ENCODE measurements around the gene TDRD12.

TDRD12 gene

DNA sequence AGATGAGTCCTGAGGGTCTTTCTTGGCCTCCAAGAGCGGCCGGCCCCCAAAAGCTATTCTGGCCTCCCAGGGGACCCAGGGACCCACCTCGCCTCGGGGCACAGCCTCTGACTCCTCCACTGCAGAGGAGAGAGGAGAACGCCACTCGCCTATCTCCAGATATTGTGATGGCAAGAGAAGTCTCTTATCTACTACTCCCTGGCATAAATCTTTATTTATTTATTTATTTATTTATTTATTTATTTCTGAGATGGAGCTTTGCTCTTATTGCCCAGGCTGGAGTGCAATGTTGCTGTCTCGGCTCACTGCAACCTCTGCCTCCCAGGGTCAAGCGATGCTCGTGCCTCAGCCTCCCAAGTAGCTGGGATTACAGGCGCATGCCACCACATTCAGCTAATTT lies 139.0 kb downstream of the TDRD12 start:
- no peak overlapping the region for H3K4me3 ChIP-seq (ENCODE audit: low read depth, low read length)
- DNase-seq (ENCODE audit: low read depth), result no peak
- TF ChIP-seq, protein P1, sequence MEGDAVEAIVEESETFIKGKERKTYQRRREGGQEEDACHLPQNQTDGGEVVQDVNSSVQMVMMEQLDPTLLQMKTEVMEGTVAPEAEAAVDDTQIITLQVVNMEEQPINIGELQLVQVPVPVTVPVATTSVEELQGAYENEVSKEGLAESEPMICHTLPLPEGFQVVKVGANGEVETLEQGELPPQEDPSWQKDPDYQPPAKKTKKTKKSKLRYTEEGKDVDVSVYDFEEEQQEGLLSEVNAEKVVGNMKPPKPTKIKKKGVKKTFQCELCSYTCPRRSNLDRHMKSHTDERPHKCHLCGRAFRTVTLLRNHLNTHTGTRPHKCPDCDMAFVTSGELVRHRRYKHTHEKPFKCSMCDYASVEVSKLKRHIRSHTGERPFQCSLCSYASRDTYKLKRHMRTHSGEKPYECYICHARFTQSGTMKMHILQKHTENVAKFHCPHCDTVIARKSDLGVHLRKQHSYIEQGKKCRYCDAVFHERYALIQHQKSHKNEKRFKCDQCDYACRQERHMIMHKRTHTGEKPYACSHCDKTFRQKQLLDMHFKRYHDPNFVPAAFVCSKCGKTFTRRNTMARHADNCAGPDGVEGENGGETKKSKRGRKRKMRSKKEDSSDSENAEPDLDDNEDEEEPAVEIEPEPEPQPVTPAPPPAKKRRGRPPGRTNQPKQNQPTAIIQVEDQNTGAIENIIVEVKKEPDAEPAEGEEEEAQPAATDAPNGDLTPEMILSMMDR (IDR thresholded peaks at IDR 0.05; ENCODE audit: control insufficient read depth, extremely low read depth, insufficient read depth), result no peak

DNA sequence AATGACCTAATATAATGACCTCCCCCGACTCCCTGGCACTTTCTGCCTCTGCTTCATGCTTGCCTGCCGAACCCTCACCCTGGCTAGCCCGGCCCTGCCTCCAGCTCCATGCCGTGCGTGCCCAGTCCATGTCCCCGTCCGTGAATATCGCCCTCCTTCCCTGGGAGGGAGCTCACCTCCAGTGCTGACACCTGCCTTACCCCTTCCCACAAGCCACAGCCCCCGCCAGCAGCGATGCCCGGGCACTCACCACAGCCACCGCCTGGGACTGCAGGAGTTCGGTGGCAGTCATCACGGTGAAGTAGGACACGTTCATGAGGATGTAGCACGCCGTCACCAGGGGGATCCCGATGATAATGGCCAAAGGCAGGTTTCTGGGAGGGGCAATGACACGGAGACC lies 140.0 kb downstream of the TDRD12 start:
- TF ChIP-seq, protein P1 (IDR thresholded peaks at IDR 0.05; ENCODE audit: control insufficient read depth, extremely low read depth, insufficient read depth), result no peak
- no peak for DNase-seq (ENCODE audit: low read depth)
- H3K4me3 ChIP-seq (ENCODE audit: low read depth, low read length), result no peak overlapping the region

DNA sequence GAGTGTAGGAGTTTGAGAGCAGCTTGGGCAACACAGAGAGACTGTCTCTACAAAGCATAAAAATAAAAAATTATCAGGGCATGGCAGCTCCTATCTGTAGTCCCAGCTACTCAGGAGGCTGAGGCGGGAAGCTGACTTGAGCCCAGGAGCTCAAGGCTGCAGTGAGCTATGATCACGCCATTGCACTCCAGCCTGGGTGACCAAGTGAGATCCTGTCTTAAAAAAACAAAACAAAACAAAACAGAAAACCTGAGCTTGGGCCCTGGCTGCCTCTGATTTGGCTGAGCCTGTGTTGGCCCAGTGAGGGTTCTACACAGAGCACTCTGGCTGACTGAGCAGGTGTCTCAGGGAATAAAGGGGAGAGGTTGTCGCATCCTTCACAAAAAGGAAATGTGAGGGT lies 142.0 kb downstream of the TDRD12 start:
- TF ChIP-seq, protein P1 (IDR thresholded peaks at IDR 0.05; ENCODE audit: control insufficient read depth, extremely low read depth, insufficient read depth), result no peak
- H3K4me3 ChIP-seq (ENCODE audit: low read depth, low read length), result no peak overlapping the region
- no peak for DNase-seq (ENCODE audit: low read depth)

DNA sequence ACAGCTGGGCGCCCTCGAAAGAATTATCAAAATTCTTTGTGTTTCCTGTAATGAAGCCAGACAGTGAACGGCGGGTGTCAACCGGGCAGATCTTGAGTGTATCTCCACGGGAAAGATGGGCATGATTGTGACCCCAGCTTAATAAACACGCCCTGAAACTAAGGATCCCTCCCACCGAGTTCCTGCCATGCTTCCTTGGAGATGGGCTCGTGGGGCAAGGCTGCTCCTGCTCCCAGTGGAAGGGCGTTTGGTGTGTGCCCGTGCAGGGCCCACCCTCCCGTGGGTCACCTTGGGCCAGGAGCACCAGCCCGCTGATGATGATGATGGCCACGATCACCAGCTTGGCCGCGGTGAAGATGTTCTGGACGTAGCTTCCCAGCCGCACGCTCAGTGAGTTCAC lies 142.6 kb downstream of the TDRD12 start:
- TF ChIP-seq, protein P1 (IDR thresholded peaks at IDR 0.05; ENCODE audit: control insufficient read depth, extremely low read depth, insufficient read depth), result no peak
- H3K4me3 ChIP-seq (ENCODE audit: low read depth, low read length), result no peak overlapping the region
- no peak for DNase-seq (ENCODE audit: low read depth)

DNA sequence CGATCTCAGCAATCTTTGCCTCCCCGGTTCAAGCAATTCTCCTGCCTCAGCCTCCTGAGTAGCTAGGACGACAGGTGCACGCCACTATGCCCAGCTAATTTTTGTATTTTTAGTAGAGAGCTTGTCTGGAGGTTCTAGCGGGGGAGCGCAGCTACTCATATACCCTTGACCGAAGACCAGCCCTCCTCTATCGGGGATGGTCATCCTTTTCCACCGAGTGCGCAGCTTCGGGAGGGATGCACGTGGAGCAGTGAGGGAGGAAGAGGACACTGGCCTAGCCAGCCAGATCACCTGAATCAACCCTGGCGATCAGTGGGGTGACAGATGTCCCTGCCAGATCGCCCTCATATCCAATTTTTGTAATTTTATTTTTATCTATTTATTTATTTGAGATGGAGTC lies 143.2 kb downstream of the TDRD12 start:
- TF ChIP-seq, protein P1 (IDR thresholded peaks at IDR 0.05; ENCODE audit: control insufficient read depth, extremely low read depth, insufficient read depth), result no peak
- no peak for DNase-seq (ENCODE audit: low read depth)

DNA sequence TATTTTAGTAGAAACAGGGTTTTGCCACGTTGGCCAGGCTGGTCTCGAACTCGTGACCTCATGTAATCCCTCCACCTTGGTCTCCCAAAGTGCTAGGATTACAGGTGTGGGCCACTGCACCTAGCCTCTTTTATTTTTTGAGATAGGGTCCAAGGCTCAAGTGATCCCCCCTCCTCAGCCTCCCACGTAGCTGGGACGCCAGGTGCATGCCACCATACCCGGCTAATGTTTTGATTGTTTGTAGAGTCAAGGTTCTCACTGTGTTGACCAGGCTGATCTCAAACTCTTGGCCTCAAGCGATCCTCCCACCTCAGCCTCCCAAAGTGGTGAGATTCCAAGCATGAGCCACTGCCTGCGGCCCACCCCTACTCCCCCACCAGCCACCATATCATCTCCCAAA lies 143.7 kb downstream of the TDRD12 start:
- TF ChIP-seq, protein P1 (IDR thresholded peaks at IDR 0.05; ENCODE audit: control insufficient read depth, extremely low read depth, insufficient read depth), result no peak

More for the DNA sequence above, 143.2 kb downstream of the TDRD12 start:
- no peak overlapping the region for H3K4me3 ChIP-seq (ENCODE audit: low read depth, low read length)

DNA sequence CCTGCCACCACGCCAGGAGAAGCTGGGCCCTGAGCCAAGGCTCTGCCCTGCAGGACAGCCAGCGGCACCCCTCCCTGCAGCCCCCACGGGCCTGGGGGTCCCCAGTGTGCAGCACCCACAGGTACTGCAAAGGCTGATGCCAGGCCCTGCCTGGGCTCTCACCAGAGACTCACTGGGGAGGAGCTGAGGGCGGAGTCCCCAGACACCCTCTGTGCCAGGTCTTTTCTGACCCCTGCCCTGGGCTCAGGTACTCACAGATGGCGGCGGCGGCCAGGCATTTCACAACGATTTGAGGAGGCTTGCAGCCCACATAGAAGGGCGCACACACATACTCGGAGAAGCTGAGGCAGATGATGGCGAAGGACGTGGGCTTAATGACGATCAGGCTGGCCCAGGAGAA lies 144.3 kb downstream of the TDRD12 start:
- H3K4me3 ChIP-seq (ENCODE audit: low read depth, low read length), result no peak overlapping the region
- DNase-seq (ENCODE audit: low read depth), result no peak
- TF ChIP-seq, protein P1 (IDR thresholded peaks at IDR 0.05; ENCODE audit: control insufficient read depth, extremely low read depth, insufficient read depth), result no peak

More for the DNA sequence above, 143.7 kb downstream of the TDRD12 start:
- DNase-seq (ENCODE audit: low read depth), result no peak
- no peak overlapping the region for H3K4me3 ChIP-seq (ENCODE audit: low read depth, low read length)

Measured in LNCaP clone FGC (cell line).